ENCODE data around the gene AFF3.

AFF3 gene

GRCh38 chr2:99552529-99552928 lies 589.9 kb downstream of the AFF3 start:
- no peak for ATAC-seq
- TF ChIP-seq TCF4 (CRISPR knock-in tag; IDR thresholded peaks at IDR 0.05; ENCODE audit: borderline replicate concordance) (no peak), CSRNP3 (CRISPR knock-in tag; IDR thresholded peaks at IDR 0.05) (no peak), PPARA (CRISPR knock-in tag; IDR thresholded peaks at IDR 0.05; ENCODE audit: borderline replicate concordance) (no peak)

- TF ChIP-seq TOX (CRISPR knock-in tag; IDR thresholded peaks at IDR 0.05; ENCODE audit: borderline replicate concordance) (no peak), PATZ1 (CRISPR knock-in tag; IDR thresholded peaks at IDR 0.05; ENCODE audit: borderline replicate concordance) (no peak), PPARA (CRISPR knock-in tag; IDR thresholded peaks at IDR 0.05; ENCODE audit: borderline replicate concordance) (no peak), TSHZ2 (CRISPR knock-in tag; IDR thresholded peaks at IDR 0.05) (no peak), ZC3H10 (CRISPR knock-in tag; IDR thresholded peaks at IDR 0.05) (no peak)
- ATAC-seq = no peak
Measured at GRCh38 chr2:99550368-99550767, 592.0 kb downstream of the AFF3 start.

GRCh38 chr2:99545604-99546003 lies 596.8 kb downstream of the AFF3 start:
- no peak for ATAC-seq
- TF ChIP-seq ZNF8 (CRISPR knock-in tag; IDR thresholded peaks at IDR 0.05) (no peak), ESRRG (CRISPR knock-in tag; IDR thresholded peaks at IDR 0.05) (no peak), CREB5 (CRISPR knock-in tag; IDR thresholded peaks at IDR 0.05; ENCODE audit: low read depth) (no peak), ISL1 (CRISPR knock-in tag; IDR thresholded peaks at IDR 0.05) (no peak), CSDC2 (CRISPR knock-in tag; IDR thresholded peaks at IDR 0.05) (no peak), SNAI2 (CRISPR knock-in tag; IDR thresholded peaks at IDR 0.05) (no peak), BACH2 (CRISPR knock-in tag; IDR thresholded peaks at IDR 0.05; ENCODE audit: borderline replicate concordance) (no peak), ZNF565 (CRISPR knock-in tag; conservative IDR thresholded peaks at IDR 0.05; ENCODE audit: low read depth) (no peak), TSHZ2 (CRISPR knock-in tag; IDR thresholded peaks at IDR 0.05) (no peak), GLIS3 (CRISPR knock-in tag; IDR thresholded peaks at IDR 0.05) (no peak), OSR1 (CRISPR knock-in tag; IDR thresholded peaks at IDR 0.05) (no peak), PPARA (CRISPR knock-in tag; IDR thresholded peaks at IDR 0.05; ENCODE audit: borderline replicate concordance) (no peak), PATZ1 (CRISPR knock-in tag; IDR thresholded peaks at IDR 0.05; ENCODE audit: borderline replicate concordance) (no peak), POU6F1 (CRISPR knock-in tag; IDR thresholded peaks at IDR 0.05; ENCODE audit: borderline replicate concordance, low read depth) (no peak), ZC3H10 (CRISPR knock-in tag; IDR thresholded peaks at IDR 0.05) (no peak), ZFP30 (CRISPR knock-in tag; IDR thresholded peaks at IDR 0.05) (no peak), ZFP3 (CRISPR knock-in tag; IDR thresholded peaks at IDR 0.05) (no peak), ZNF70 (CRISPR knock-in tag; IDR thresholded peaks at IDR 0.05) (no peak), RARB (CRISPR knock-in tag; IDR thresholded peaks at IDR 0.05) (no peak), CSRNP3 (CRISPR knock-in tag; IDR thresholded peaks at IDR 0.05) (no peak)

All from SK-N-SH treated with all-trans-retinoic acid at 6 μM for 48 hours (cell line).